Ishikawa (cell line): Measurements from ENCODE around the gene GDPD5.

Experiments
- CREB1 ChIP-seq: IDR thresholded peaks from 2 replicates; pipeline ENCODE4 v1.6.1; 2012; ENCODE audit warnings: low read depth
- EGR1 ChIP-seq: IDR thresholded peaks from 2 replicates; pipeline ENCODE4 v1.6.1; 2012
- NFIC ChIP-seq: IDR thresholded peaks from 2 replicates; pipeline ENCODE4 v1.6.1; 2012
- RAD21 ChIP-seq: IDR thresholded peaks from 2 replicates; pipeline ENCODE4 v1.6.1; 2012; ENCODE audit warnings: low read depth
- TAF1 ChIP-seq: IDR thresholded peaks from 2 replicates; pipeline ENCODE4 v1.6.1; 2012; ENCODE audit warnings: low read depth, mild to moderate bottlenecking
- ZBTB7A ChIP-seq: IDR thresholded peaks from 2 replicates; pipeline ENCODE4 v1.6.1; 2012; ENCODE audit warnings: low read depth
- TF ChIP-seq, protein P1 (sequence below): IDR thresholded peaks from 2 replicates; pipeline ENCODE4 v1.6.1; 2012

DNA sequence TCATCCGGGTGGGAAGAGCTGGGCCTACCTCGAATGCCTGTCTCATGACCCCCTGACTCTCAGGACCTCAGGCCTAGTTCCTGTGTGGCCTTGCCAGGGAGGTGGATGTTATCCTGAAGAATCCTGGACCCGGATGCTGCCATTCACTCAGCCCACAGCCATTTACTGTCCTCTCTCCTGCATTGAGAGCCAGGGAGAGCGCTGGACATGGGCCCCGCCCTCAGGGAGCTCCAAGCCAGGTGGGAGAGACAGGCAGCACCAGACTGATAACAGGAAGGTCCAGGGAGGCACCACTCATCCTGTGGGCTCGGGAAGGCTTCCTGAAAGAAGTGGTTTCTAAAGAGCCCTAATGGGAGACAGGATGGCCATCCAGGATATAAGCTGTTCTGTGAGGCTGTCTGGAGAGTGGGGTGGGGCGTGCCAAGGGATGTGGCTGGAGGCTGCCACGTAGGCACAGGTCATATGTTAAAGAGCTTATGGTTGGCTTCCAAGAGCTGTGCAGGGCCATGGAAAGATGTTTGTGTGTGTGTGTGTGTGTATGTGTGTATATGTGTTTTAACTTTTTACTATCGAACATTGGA lies 44.9 kb upstream of the GDPD5 start:
- no peak for TF ChIP-seq TAF1
- TF ChIP-seq RAD21, result no peak
- TF ChIP-seq ZBTB7A, result no peak
- TF ChIP-seq, protein P1, sequence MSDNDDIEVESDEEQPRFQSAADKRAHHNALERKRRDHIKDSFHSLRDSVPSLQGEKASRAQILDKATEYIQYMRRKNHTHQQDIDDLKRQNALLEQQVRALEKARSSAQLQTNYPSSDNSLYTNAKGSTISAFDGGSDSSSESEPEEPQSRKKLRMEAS, result no peak
- no peak for TF ChIP-seq EGR1
- TF ChIP-seq CREB1, result no peak
- no peak for TF ChIP-seq NFIC
